Measurements from ENCODE around the gene KRT16. TPM values are rescaled to one million over a fixed set of nuclear protein-coding genes. Genes with fewer than 3 reads are reported as not detected.
"Not testable (repeated sequence)": the region's sequence is repeated elsewhere in the genome, so short reads cannot be mapped to it uniquely, and the experiment has no call there.

Gene KRT16
- total RNA-seq, 1 donor = 4.3 TPM

- Histone ChIP-seq H3K9me3 (ENCODE audit: low read depth, low read length) (no peaks in the 10 kb centered on the region), H3K4me2 (ENCODE audit: insufficient read depth, low read length) (peak overlapping the region; percentile 94), H3K79me2 (ENCODE audit: insufficient read depth, low read length) (no peaks in the 10 kb centered on the region), H3K4me1 (ENCODE audit: insufficient read depth, low read length) (peaks cover 18% of the 10 kb centered on the region), H2AFZ (ENCODE audit: low read length) (peak overlapping the region; percentile 97), H3K4me3 (ENCODE audit: insufficient read depth, low read length) (no peak overlapping the region), H3K27me3 (ENCODE audit: insufficient read depth, low read length) (no peaks in the 10 kb centered on the region), H4K20me1 (ENCODE audit: insufficient read depth, low read length) (no peaks in the 10 kb centered on the region), H3K36me3 (ENCODE audit: insufficient read depth, low read length) (no peaks in the 10 kb centered on the region), H3K27ac (ENCODE audit: low read depth, low read length) (no peak overlapping the region)
- no peak for DNase-seq (ENCODE audit: insufficient read length, low spot score, missing footprints)
- no peak for TF ChIP-seq CTCF (IDR thresholded peaks at IDR 0.05; ENCODE audit: extremely low read depth, low read depth, low read length)
Measured at GRCh38 chr17:41647038-41647813, 34.7 kb upstream of the KRT16 start.

- Histone ChIP-seq H3K27me3 (ENCODE audit: insufficient read depth, low read length) (no peaks in the 10 kb centered on the region), H3K27ac (ENCODE audit: low read depth, low read length) (no peak overlapping the region), H3K4me1 (ENCODE audit: insufficient read depth, low read length) (peaks cover 9% of the 10 kb centered on the region), H3K4me3 (ENCODE audit: insufficient read depth, low read length) (no peak overlapping the region), H2AFZ (ENCODE audit: low read length) (no peak overlapping the region), H3K79me2 (ENCODE audit: insufficient read depth, low read length) (no peaks in the 10 kb centered on the region), H3K36me3 (ENCODE audit: insufficient read depth, low read length) (no peaks in the 10 kb centered on the region), H4K20me1 (ENCODE audit: insufficient read depth, low read length) (no peaks in the 10 kb centered on the region), H3K4me2 (ENCODE audit: insufficient read depth, low read length) (no peak overlapping the region), H3K9me3 (ENCODE audit: low read depth, low read length) (no peaks in the 10 kb centered on the region)
- DNase-seq (ENCODE audit: insufficient read length, low spot score, missing footprints) = peak; percentile 82
- no peak for TF ChIP-seq CTCF (IDR thresholded peaks at IDR 0.05; ENCODE audit: extremely low read depth, low read depth, low read length)
Measured at GRCh38 chr17:41642252-41643156, 29.9 kb upstream of the KRT16 start.

GRCh38 chr17:41640596-41640995 lies 28.0 kb upstream of the KRT16 start:
- not testable (repeated sequence) for H3K27me3 ChIP-seq (ENCODE audit: insufficient read depth, low read length); H3K4me3 ChIP-seq (ENCODE audit: insufficient read depth, low read length); H3K79me2 ChIP-seq (ENCODE audit: insufficient read depth, low read length); H3K4me1 ChIP-seq (ENCODE audit: insufficient read depth, low read length); H3K4me2 ChIP-seq (ENCODE audit: insufficient read depth, low read length); H4K20me1 ChIP-seq (ENCODE audit: insufficient read depth, low read length); H3K9me3 ChIP-seq (ENCODE audit: low read depth, low read length); H2AFZ ChIP-seq (ENCODE audit: low read length); H3K27ac ChIP-seq (ENCODE audit: low read depth, low read length); H3K36me3 ChIP-seq (ENCODE audit: insufficient read depth, low read length)
- DNase-seq (ENCODE audit: insufficient read length, low spot score, missing footprints) = peak; percentile 85

- Histone ChIP-seq H3K9me3 (ENCODE audit: low read depth, low read length) (no peaks in the 10 kb centered on the region), H4K20me1 (ENCODE audit: insufficient read depth, low read length) (no peaks in the 10 kb centered on the region), H3K27me3 (ENCODE audit: insufficient read depth, low read length) (no peaks in the 10 kb centered on the region), H3K4me1 (ENCODE audit: insufficient read depth, low read length) (peaks cover 6% of the 10 kb centered on the region), H2AFZ (ENCODE audit: low read length) (no peak overlapping the region), H3K36me3 (ENCODE audit: insufficient read depth, low read length) (no peaks in the 10 kb centered on the region), H3K4me3 (ENCODE audit: insufficient read depth, low read length) (no peak overlapping the region), H3K4me2 (ENCODE audit: insufficient read depth, low read length) (no peak overlapping the region), H3K79me2 (ENCODE audit: insufficient read depth, low read length) (no peaks in the 10 kb centered on the region), H3K27ac (ENCODE audit: low read depth, low read length) (no peak overlapping the region)
- peak; percentile 66 for DNase-seq (ENCODE audit: insufficient read length, low spot score, missing footprints)
- TF ChIP-seq CTCF (IDR thresholded peaks at IDR 0.05; ENCODE audit: extremely low read depth, low read depth, low read length) = no peak
Measured at GRCh38 chr17:41639492-41640473, 27.2 kb upstream of the KRT16 start.

Data from osteoblast (primary cell).